Neuronal stem cell (in vitro differentiated cells): ENCODE results near the gene MTHFR.

Experiments
- DNase-seq: peaks from one replicate; pipeline ENCODE4 v3.0.0-alpha.2; 2013; ENCODE audit warnings: low spot score
- H2AFZ ChIP-seq: one replicate; pipeline ENCODE4 v1.6.1; 2013; ENCODE audit warnings: mild to moderate bottlenecking, low read length, inconsistent platforms
- H2AK5ac ChIP-seq: 2 replicates; pipeline ENCODE4 v1.6.1; 2013; ENCODE audit warnings: low read depth, mild to moderate bottlenecking, inconsistent platforms, low read length, moderate library complexity, mixed read lengths
- H2BK120ac ChIP-seq: 2 replicates; pipeline ENCODE4 v1.6.1; 2013; ENCODE audit warnings: low read depth, mild to moderate bottlenecking, inconsistent platforms, low read length, moderate library complexity, mixed read lengths
- H2BK12ac ChIP-seq: one replicate; pipeline ENCODE4 v1.6.1; 2013; ENCODE audit warnings: low read length, inconsistent platforms
- H2BK15ac ChIP-seq: 2 replicates; pipeline ENCODE4 v1.6.1; 2013; ENCODE audit warnings: mild to moderate bottlenecking, low read length, inconsistent platforms, mixed read lengths
- H2BK5ac ChIP-seq: one replicate; pipeline ENCODE4 v1.6.1; 2013; ENCODE audit warnings: inconsistent platforms, mild to moderate bottlenecking, low read length, moderate library complexity
- H3K14ac ChIP-seq: one replicate; pipeline ENCODE4 v1.6.1; 2013; ENCODE audit warnings: low read length, inconsistent platforms
- H3K18ac ChIP-seq: 2 replicates; pipeline ENCODE4 v1.6.1; 2013; ENCODE audit warnings: low read length, inconsistent platforms
- H3K23ac ChIP-seq: 2 replicates; pipeline ENCODE4 v1.6.1; 2013; ENCODE audit warnings: low read depth, mild to moderate bottlenecking, mixed read lengths, low read length, inconsistent platforms; ENCODE audit not compliant: poor library complexity
- H3K27ac ChIP-seq: replicated peaks from 3 replicates; pipeline ENCODE4 v1.5.1; 2013; ENCODE audit warnings: low read length, inconsistent platforms
- H3K27me3 ChIP-seq, 3 experiments: 2 replicates each; pipeline ENCODE4 v1.6.1; 2013; ENCODE audit warnings: low read length in 3 of 3, mild to moderate bottlenecking in 2 of 3, inconsistent platforms in 1 of 3, low read depth in 1 of 3, mixed read lengths in 1 of 3, moderate library complexity in 1 of 3; ENCODE audit not compliant: control insufficient read depth in 3 of 3, insufficient read depth in 3 of 3
- H3K36me3 ChIP-seq, 2 donors: replicated peaks in 1 of 2; 2 replicates each; pipeline ENCODE4 v1.6.1; 2013; ENCODE audit warnings: low read length in 2 of 2; ENCODE audit not compliant: control insufficient read depth in 2 of 2, insufficient read depth in 2 of 2
- H3K4ac ChIP-seq: 2 replicates; pipeline ENCODE4 v1.6.1; 2013; ENCODE audit warnings: inconsistent platforms, mild to moderate bottlenecking, low read length, moderate library complexity
- H3K4me1 ChIP-seq, 2 donors: 1 replicate in 1 of 2; 2 replicates in 1 of 2; pipeline ENCODE4 v1.6.1; 2013; ENCODE audit warnings: low read length in 2 of 2, low read depth in 1 of 2; ENCODE audit not compliant: control insufficient read depth in 2 of 2, insufficient read depth in 1 of 2
- H3K4me2 ChIP-seq: one replicate; pipeline ENCODE4 v1.6.1; 2013; ENCODE audit warnings: mild to moderate bottlenecking, low read length, inconsistent platforms; ENCODE audit not compliant: insufficient read depth, poor library complexity, severe bottlenecking
- H3K4me3 ChIP-seq, 2 donors: 2 replicates each; pipeline ENCODE4 v1.5.1; 2013; ENCODE audit warnings: low read length in 2 of 2, mild to moderate bottlenecking in 2 of 2, inconsistent platforms in 1 of 2, moderate library complexity in 1 of 2
- H3K79me1 ChIP-seq: one replicate; pipeline ENCODE4 v1.6.1; 2013; ENCODE audit warnings: low read depth, mild to moderate bottlenecking, inconsistent platforms, low read length, moderate library complexity
- H3K9ac ChIP-seq: one replicate; pipeline ENCODE4 v1.6.1; 2013; ENCODE audit warnings: mild to moderate bottlenecking, low read depth, low read length, inconsistent platforms; ENCODE audit not compliant: poor library complexity
- H3K9me3 ChIP-seq, 2 donors: replicated peaks in 1 of 2; 2 replicates each; pipeline versions ENCODE3 to v1.6.1; 2013; ENCODE audit warnings: low read length in 2 of 2, mild to moderate bottlenecking in 2 of 2, inconsistent platforms in 1 of 2, low read depth in 1 of 2, mixed read lengths in 1 of 2, moderate library complexity in 1 of 2; ENCODE audit not compliant: control insufficient read depth in 2 of 2, insufficient read depth in 1 of 2
- H4K8ac ChIP-seq: one replicate; pipeline ENCODE4 v1.6.1; 2013; ENCODE audit warnings: low read depth, mild to moderate bottlenecking, inconsistent platforms, low read length, moderate library complexity
- H4K91ac ChIP-seq: one replicate; pipeline ENCODE4 v1.6.1; 2013; ENCODE audit warnings: low read length, low read depth, mild to moderate bottlenecking, inconsistent platforms; ENCODE audit not compliant: poor library complexity
- WGBS, 2 donors: extraction: QIAGEN DNeasy Blood & Tissue Kit; methylation state at CpG; one replicate each; pipeline ENCODE4 v1.1.7; 2013; ENCODE audit warnings: missing lambda C conversion rate in 2 of 2, mixed read lengths in 1 of 2; ENCODE audit not compliant: insufficient read length in 2 of 2, insufficient replicate concordance in 1 of 2; ENCODE audit errors: extremely low coverage in 2 of 2; 5-methylcytosine and 5-hydroxymethylcytosine counted together

MTHFR gene

DNA sequence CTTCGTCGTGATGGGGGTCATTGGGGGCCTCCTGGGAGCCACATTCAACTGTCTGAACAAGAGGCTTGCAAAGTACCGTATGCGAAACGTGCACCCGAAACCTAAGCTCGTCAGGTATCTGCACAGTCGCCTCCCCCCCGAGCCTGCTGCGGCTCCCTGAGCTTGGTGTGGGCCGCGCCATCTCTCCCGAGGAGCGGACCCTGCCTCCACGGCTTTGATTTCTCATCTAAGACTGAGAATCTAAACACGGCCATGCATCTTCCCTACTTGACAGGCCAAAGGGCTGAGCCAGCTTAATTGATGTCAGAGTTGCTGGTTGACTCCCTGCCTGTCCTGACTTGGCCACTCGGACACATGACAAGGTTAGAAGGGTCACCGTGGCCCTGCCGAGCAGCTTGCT, 22.7 kb upstream of the MTHFR start:
- no peak overlapping the region for H3K23ac ChIP-seq
- H2BK12ac ChIP-seq, result no peak overlapping the region
- no peak overlapping the region for H3K9ac ChIP-seq
- no peak overlapping the region for H2BK15ac ChIP-seq
- peaks cover 0 to 2% of the 10 kb centered on the region in 2 donors for H3K9me3 ChIP-seq
- no peaks in the 10 kb centered on the region for H3K79me1 ChIP-seq
- H3K27ac ChIP-seq, result no peak overlapping the region
- no peaks in the 10 kb centered on the region for H3K4me1 ChIP-seq
- no peak overlapping the region for H2AFZ ChIP-seq
- no peak overlapping the region for H2BK5ac ChIP-seq
- H3K36me3 ChIP-seq, result peaks cover 66 to 94% of the 10 kb centered on the region in 2 donors
- H3K27me3 ChIP-seq, result no peaks in the 10 kb centered on the region
- no peak overlapping the region for H4K8ac ChIP-seq
- no peak overlapping the region for H2AK5ac ChIP-seq
- no peak overlapping the region for H4K91ac ChIP-seq
- no CpG with 5 or more reads among the region's 19 CpGs for WGBS, 2 donors
- H3K4ac ChIP-seq, result no peak overlapping the region
- no peak overlapping the region for H3K4me2 ChIP-seq
- H3K4me3 ChIP-seq, result no peak overlapping the region
- no peak overlapping the region for H2BK120ac ChIP-seq
- no peak overlapping the region for H3K18ac ChIP-seq
- H3K14ac ChIP-seq, result no peak overlapping the region
- no peak for DNase-seq

DNA sequence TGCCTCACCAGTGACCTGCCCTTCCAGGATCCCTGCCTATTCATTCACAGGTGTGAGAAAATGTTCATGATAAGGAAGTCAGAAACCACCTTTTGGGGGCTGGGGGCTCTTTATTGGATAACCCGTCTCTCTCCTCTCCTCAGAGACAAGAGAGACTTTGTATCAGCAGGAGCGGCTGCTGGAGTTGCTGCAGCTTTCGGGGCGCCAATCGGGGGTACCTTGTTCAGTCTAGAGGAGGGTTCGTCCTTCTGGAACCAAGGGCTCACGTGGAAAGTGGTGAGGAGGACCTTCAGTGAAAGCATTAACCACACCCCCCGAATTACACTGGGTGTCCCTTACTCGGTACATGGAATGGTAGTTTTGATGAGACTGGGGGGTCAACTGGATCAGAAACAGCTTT, 21.2 kb upstream of the MTHFR start:
- Histone ChIP-seq H3K27me3 (no peaks in the 10 kb centered on the region), H2AFZ (no peak overlapping the region), H3K23ac (no peak overlapping the region), H3K18ac (no peak overlapping the region), H2BK15ac (no peak overlapping the region), H3K4me1 (no peaks in the 10 kb centered on the region), H3K36me3 (peaks cover 66 to 93% of the 10 kb centered on the region in 2 donors), H3K9ac (no peak overlapping the region), H2BK5ac (no peak overlapping the region), H3K79me1 (no peaks in the 10 kb centered on the region), H4K8ac (no peak overlapping the region), H3K4me2 (no peak overlapping the region), H3K14ac (no peak overlapping the region), H4K91ac (no peak overlapping the region), H2AK5ac (no peak overlapping the region), H3K4ac (no peak overlapping the region), H3K27ac (no peak overlapping the region), H2BK120ac (no peak overlapping the region), H3K9me3 (peaks cover 0 to 2% of the 10 kb centered on the region in 2 donors), H2BK12ac (no peak overlapping the region), H3K4me3 (no peak overlapping the region)
- WGBS, 2 donors, result no CpG with 5 or more reads among the region's 9 CpGs
- no peak for DNase-seq

- Histone ChIP-seq H3K27me3 (no peaks in the 10 kb centered on the region), H2AFZ (no peak overlapping the region), H2BK12ac (no peak overlapping the region), H4K91ac (no peak overlapping the region), H2BK5ac (no peak overlapping the region), H3K27ac (no peak overlapping the region), H3K4me3 (no peak overlapping the region), H3K4me1 (no peaks in the 10 kb centered on the region), H4K8ac (no peak overlapping the region), H3K9me3 (peaks cover 0 to 2% of the 10 kb centered on the region in 2 donors), H2BK120ac (no peak overlapping the region), H3K9ac (no peak overlapping the region), H2AK5ac (no peak overlapping the region), H2BK15ac (no peak overlapping the region), H3K14ac (no peak overlapping the region), H3K36me3 (peaks cover 65 to 91% of the 10 kb centered on the region in 2 donors), H3K4ac (no peak overlapping the region), H3K4me2 (no peak overlapping the region), H3K18ac (no peak overlapping the region), H3K23ac (no peak overlapping the region), H3K79me1 (no peaks in the 10 kb centered on the region)
- WGBS, 2 donors, result no CpG with 5 or more reads among the region's 7 CpGs
- no peak for DNase-seq
Observed at GRCh38 chr1:11825131-11825530, 19.4 kb upstream of the MTHFR start.

DNA sequence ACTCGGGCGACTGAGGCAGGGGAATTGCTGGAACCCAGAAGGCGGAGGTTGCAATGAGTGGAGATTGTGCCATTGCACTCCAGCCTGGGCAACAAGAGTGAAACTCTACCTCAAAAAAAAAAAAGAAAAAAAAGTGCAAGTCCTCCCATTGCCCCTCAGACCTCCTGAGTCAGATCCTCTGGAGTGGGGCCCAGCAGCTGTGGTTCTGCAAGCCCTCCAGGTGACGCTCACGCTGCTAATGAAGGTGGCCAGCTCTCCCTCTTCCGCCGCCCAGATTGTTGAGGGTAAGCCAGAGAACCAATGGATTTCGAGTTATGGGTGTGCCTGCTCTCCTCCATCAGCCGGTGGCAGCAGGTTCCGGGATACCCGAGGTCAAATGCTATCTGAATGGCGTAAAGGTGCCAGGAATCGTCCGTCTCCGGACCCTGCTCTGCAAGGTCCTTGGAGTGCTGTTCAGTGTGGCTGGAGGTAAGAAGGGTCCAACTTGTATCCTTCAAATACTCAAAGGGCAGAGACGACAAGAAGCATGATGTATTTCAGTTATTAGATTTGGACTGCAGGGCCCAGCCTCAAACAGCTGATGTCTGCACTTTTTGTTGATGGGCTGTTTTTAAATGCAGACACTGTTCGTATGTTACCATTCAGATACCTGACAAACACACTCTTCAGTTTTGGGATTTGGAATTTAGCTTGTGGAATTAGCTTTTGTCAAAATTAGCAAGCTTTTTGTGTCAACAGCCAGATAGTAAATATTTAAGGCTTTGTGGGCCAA, 17.8 kb upstream of the MTHFR start:
- Histone ChIP-seq H3K4ac (no peak overlapping the region), H2BK15ac (no peak overlapping the region), H3K23ac (no peak overlapping the region), H2BK120ac (no peak overlapping the region), H2AK5ac (no peak overlapping the region), H3K36me3 (peaks cover 59 to 91% of the 10 kb centered on the region in 2 donors), H2BK12ac (no peak overlapping the region), H3K4me1 (no peaks in the 10 kb centered on the region), H3K79me1 (no peaks in the 10 kb centered on the region), H2AFZ (no peak overlapping the region), H3K27me3 (no peaks in the 10 kb centered on the region), H4K8ac (no peak overlapping the region), H3K9ac (no peak overlapping the region), H3K14ac (no peak overlapping the region), H3K27ac (no peak overlapping the region), H3K9me3 (no peaks in the 10 kb centered on the region), H4K91ac (no peak overlapping the region), H2BK5ac (no peak overlapping the region), H3K4me2 (no peak overlapping the region), H3K18ac (no peak overlapping the region), H3K4me3 (no peak overlapping the region)
- DNase-seq, result no peak
- no CpG with 5 or more reads among the region's 17 CpGs for WGBS, 2 donors
